HL-60 (cell line): ENCODE measurements around the gene PRSS48.
"Not testable (repeated sequence)": the region's sequence is repeated elsewhere in the genome, so short reads cannot be mapped to it uniquely, and the experiment has no call there.

Experiments used
- DNase-seq, 2 experiments: peaks; one replicate each; pipeline ENCODE4 v3.0.0-alpha.2; 2010 to 2020; ENCODE audit warnings: low read depth in 1 of 2, low spot score in 1 of 2
- H3K27ac ChIP-seq: fragments of 250-450 bp; sonication (Bioruptor Pico); replicated peaks from 2 replicates; pipeline ENCODE4 v1.5.1; 2020; ENCODE audit warnings: mild to moderate bottlenecking, moderate library complexity
- H3K27me3 ChIP-seq: fragments of 250-450 bp; sonication (Bioruptor Pico); 2 replicates; pipeline ENCODE4 v1.5.1; 2021; ENCODE audit warnings: mild to moderate bottlenecking, moderate library complexity; ENCODE audit not compliant: insufficient read depth, poor library complexity, severe bottlenecking
- H3K4me3 ChIP-seq: replicated peaks from 2 replicates; pipeline ENCODE4 v1.5.1; 2011; ENCODE audit warnings: mild to moderate bottlenecking, control low read depth, low read length; ENCODE audit not compliant: insufficient read depth
- CTCF ChIP-seq: IDR thresholded peaks from one replicate; pipeline ENCODE4 v1.5.1; 2011; ENCODE audit warnings: low read length, control low read depth, inconsistent platforms; ENCODE audit not compliant: insufficient read depth
- GABPA ChIP-seq: IDR thresholded peaks from 2 replicates; pipeline ENCODE4 v1.6.1; 2012; ENCODE audit warnings: low read depth
- POLR2AphosphoS5 ChIP-seq: IDR thresholded peaks from 2 replicates; pipeline ENCODE4 v1.6.1; 2012; ENCODE audit warnings: low read depth
- SPI1 ChIP-seq: IDR thresholded peaks from 2 replicates; pipeline ENCODE4 v1.6.1; 2012; ENCODE audit warnings: low read depth, mild to moderate bottlenecking, borderline replicate concordance
- TF ChIP-seq, protein P1 (sequence below): IDR thresholded peaks from 2 replicates; pipeline ENCODE4 v1.6.1; 2012; ENCODE audit warnings: low read depth; ENCODE audit not compliant: insufficient replicate concordance

Gene PRSS48

GRCh38 chr4:151266497-151266896, 10.5 kb upstream of the PRSS48 start:
- no peaks in the 10 kb centered on the region for H3K27me3 ChIP-seq
- H3K27ac ChIP-seq = no peak overlapping the region
- TF ChIP-seq CTCF = no peak
- no peak for TF ChIP-seq GABPA
- no peak for TF ChIP-seq SPI1
- TF ChIP-seq POLR2AphosphoS5 = no peak
- TF ChIP-seq, protein P1, sequence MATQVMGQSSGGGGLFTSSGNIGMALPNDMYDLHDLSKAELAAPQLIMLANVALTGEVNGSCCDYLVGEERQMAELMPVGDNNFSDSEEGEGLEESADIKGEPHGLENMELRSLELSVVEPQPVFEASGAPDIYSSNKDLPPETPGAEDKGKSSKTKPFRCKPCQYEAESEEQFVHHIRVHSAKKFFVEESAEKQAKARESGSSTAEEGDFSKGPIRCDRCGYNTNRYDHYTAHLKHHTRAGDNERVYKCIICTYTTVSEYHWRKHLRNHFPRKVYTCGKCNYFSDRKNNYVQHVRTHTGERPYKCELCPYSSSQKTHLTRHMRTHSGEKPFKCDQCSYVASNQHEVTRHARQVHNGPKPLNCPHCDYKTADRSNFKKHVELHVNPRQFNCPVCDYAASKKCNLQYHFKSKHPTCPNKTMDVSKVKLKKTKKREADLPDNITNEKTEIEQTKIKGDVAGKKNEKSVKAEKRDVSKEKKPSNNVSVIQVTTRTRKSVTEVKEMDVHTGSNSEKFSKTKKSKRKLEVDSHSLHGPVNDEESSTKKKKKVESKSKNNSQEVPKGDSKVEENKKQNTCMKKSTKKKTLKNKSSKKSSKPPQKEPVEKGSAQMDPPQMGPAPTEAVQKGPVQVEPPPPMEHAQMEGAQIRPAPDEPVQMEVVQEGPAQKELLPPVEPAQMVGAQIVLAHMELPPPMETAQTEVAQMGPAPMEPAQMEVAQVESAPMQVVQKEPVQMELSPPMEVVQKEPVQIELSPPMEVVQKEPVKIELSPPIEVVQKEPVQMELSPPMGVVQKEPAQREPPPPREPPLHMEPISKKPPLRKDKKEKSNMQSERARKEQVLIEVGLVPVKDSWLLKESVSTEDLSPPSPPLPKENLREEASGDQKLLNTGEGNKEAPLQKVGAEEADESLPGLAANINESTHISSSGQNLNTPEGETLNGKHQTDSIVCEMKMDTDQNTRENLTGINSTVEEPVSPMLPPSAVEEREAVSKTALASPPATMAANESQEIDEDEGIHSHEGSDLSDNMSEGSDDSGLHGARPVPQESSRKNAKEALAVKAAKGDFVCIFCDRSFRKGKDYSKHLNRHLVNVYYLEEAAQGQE = no peak
- no peak overlapping the region for H3K4me3 ChIP-seq
- no peak for DNase-seq

DNA sequence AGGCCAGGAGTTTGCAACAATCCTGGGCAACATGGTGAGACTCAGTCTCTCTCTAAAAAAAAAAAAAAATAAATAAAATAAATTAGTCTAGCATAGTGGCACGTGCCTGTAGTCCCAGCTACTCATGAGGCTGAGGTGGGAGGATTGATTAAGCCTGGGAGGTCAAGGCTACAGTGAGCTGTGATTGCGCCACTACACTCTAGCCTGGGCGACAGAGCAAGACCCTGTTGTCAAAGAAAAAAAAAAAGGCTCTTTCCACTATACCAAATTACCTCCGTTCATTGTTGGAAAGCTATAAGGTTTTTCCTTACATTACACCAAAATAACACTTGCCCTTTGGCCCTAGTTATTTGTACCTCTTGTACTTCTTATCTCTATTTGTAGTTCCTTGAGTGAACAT, 9.9 kb upstream of the PRSS48 start:
- H3K4me3 ChIP-seq = no peak overlapping the region
- TF ChIP-seq POLR2AphosphoS5 (no peak), SPI1 (no peak), GABPA (no peak), CTCF (no peak)
- TF ChIP-seq, protein P1 = no peak
- H3K27me3 ChIP-seq = no peaks in the 10 kb centered on the region
- no peak overlapping the region for H3K27ac ChIP-seq
- no peak for DNase-seq

DNA sequence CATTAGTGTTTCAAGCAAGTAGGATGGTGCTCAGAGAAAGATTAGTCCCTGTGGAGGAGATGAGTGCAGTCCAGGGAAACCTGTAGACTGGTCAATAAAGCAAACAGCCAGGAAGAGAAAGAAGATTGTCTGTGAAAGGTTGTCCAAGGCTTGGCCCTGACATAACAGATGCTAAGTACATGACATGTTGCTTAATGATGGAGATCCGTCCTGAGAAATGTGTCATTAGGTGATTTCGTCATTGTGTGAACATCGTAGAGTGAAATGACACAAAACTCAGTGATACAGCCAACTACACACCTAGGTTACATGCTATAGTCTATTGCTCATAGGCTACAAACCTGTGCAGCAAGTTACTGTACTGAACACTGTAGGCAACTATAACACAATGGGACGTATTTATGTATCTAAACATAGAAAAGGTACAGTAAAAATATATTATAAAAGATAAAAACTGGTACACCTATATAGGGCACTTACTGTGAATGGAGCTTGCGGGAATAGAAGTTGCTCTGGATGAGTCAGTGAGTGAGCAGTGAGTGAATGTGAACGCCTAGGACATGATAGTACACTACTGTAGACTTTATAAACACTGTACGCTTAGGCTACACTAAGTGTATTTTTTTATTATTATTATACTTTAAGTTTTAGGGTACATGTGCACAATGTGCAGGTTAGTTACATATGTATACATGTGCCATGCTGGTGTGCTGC, 9.0 kb upstream of the PRSS48 start:
- no peak for DNase-seq
- TF ChIP-seq POLR2AphosphoS5 (no peak), GABPA (no peak), SPI1 (no peak), CTCF (no peak)
- TF ChIP-seq, protein P1 = no peak
- H3K4me3 ChIP-seq = no peak overlapping the region
- no peak overlapping the region for H3K27ac ChIP-seq
- no peaks in the 10 kb centered on the region for H3K27me3 ChIP-seq

DNA sequence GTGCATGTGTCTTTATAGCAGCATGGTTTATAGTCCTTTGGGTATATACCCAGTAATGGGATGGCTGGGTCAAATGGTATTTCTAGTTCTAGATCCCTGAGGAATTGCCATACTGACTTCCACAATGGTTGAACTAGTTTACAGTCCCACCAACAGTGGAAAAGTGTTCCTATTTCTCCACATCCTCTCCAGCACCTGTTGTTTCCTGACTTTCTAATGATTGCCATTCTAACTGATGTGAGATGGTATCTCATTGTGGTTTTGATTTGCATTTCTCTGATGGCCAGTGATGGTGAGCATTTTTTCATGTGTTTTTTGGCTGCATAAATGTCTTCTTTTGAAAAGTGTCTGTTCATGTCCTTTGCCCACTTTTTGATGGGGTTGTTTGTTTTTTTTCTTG, 8.1 kb upstream of the PRSS48 start:
- H3K4me3 ChIP-seq, DNase-seq, H3K27ac ChIP-seq, H3K27me3 ChIP-seq: not testable (repeated sequence)
